C4-2B (cell line): ENCODE data around the gene ZNF775.

Source experiments
- H3K27ac ChIP-seq: fragments of 450-650 bp; 2 replicates; pipeline ENCODE4 v1.5.1; 2017
- CTCF ChIP-seq: fragments of 450-650 bp; conservative IDR thresholded peaks from 2 replicates; pipeline ENCODE4 v1.5.1; 2017; ENCODE audit warnings: mild to moderate bottlenecking
- ZFX ChIP-seq: fragments of 450-650 bp; IDR thresholded peaks from 2 replicates; pipeline ENCODE4 v1.6.1; 2017

ZNF775 gene

GRCh38 chr7:150335774-150336112 lies 43.4 kb upstream of the ZNF775 start:
- H3K27ac ChIP-seq: no peak overlapping the region

DNA sequence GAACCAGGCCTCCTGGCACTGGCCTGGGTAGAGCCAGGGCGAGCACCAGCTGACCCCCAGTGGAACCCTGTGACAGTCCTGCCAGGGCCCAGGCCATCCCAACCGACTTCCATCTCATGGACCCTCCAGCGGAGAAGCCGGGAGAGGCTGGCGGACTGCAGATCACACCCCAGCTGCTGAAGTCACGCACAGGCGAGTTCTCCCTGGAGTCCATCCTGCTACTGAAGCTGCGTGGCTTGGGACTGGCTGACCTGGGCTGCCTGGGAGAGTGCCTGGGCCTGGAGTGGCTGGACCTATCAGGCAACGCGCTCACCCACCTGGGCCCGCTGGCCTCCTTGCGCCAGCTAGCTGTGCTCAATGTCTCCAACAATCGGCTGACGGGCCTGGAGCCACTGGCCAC lies 42.4 kb upstream of the ZNF775 start:
- H3K27ac ChIP-seq: no peak overlapping the region
- no peak for TF ChIP-seq CTCF
- no peak for TF ChIP-seq ZFX

More at GRCh38 chr7:150335774-150336112, 43.4 kb upstream of the ZNF775 start:
- TF ChIP-seq CTCF: no peak
- no peak for TF ChIP-seq ZFX

- no peak overlapping the region for H3K27ac ChIP-seq
- no peak for TF ChIP-seq ZFX
- TF ChIP-seq CTCF: no peak
These were observed 42.0 kb upstream of the ZNF775 start for GRCh38 chr7:150337179-150337578.

GRCh38 chr7:150337659-150338081 lies 41.5 kb upstream of the ZNF775 start:
- TF ChIP-seq ZFX (no peak), CTCF (no peak)
- no peak overlapping the region for H3K27ac ChIP-seq

- H3K27ac ChIP-seq: no peak overlapping the region
- TF ChIP-seq CTCF (no peak), ZFX (no peak)
These were observed 40.8 kb upstream of the ZNF775 start for GRCh38 chr7:150338166-150338829.

DNA sequence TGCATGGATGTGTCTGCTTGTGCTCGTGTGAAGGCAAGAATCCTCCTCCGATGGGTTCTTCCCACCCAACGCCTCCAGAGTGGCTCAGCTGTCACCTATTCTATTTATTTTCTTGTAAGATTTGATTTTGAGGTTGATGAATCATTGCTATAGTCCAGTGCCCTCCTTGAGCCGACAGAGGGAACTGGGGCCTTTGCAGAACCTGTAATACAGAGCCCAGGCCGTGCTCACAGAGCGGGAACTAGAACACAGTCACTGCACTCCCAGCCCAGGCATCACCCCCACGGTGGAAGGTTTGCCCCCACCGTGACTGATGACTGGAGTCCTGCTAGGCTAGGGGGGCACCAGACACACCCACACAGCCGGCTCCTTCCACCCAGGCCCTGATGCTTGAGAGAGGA lies 39.7 kb upstream of the ZNF775 start:
- H3K27ac ChIP-seq: no peak overlapping the region
- TF ChIP-seq ZFX (no peak), CTCF (no peak)

DNA sequence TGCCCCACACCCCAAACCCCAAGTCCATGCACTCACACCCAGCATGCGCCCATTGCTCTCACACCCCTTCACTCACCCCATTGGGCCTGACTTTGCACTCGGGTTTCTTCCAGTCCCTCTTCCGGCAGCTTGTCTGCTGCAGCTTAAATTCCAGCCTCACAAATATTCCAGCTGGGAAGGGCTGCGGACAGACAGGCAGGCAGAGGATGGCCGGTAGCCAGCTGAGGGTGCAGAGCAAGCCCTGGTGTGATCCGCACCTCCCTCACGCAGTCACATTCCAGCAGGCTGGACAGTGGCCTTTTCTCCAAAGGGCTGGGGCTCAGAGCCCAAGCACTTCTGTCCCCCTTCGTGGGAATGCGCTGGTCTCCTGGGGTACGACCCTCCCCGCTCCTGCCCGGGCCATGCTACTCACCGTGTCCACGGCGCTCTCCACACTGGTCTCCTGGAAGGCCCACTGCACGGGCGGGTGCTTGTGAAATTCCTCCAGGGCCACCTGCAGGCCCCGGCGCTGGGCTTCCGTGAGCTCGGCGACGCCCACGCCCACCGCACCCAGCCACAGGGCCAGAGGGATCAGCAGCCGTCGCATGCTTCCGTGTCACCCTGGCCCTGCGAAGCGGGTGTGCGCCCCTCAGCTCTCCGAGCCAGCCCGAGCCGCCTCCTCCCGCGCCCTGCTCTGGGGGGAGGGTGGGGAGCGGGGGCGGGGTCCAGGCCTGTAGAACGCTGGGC lies 38.9 kb upstream of the ZNF775 start:
- TF ChIP-seq CTCF (no peak), ZFX (no peak)
- H3K27ac ChIP-seq: no peak overlapping the region
